ENCODE results near the gene UBASH3A. TPM values are rescaled to one million over a fixed set of nuclear protein-coding genes. Genes with fewer than 3 reads are reported as not detected.

UBASH3A gene
- total RNA-seq, 1 experiment from 2014 or later = not detected

- Mint-ChIP-seq H3K4me1 (ENCODE audit: insufficient read depth, unreplicated experiment) (peaks cover 6% of the 10 kb centered on the region), H3K27me3 (ENCODE audit: insufficient read depth, unreplicated experiment) (peaks cover 48% of the 10 kb centered on the region), H3K9me3 (ENCODE audit: unreplicated experiment) (peaks cover 7% of the 10 kb centered on the region), H3K36me3 (ENCODE audit: insufficient read depth, unreplicated experiment) (peaks cover 5% of the 10 kb centered on the region), H3K4me3 (ENCODE audit: unreplicated experiment) (no peak overlapping the region), H3K27ac (ENCODE audit: low read depth, unreplicated experiment) (no peak overlapping the region)
- BruUV-seq (replicated peaks) = no TSS peak
- peak; percentile 16 for DNase-seq (ENCODE audit: unreplicated experiment)
- CTCF ChIA-PET = interaction anchor here (0.7 kb wide), 1 partner anchor 288 kb away, joined by 3 read pairs; no protein-coding TSS in a partner anchor
- POLR2A ChIA-PET = interaction anchor here (0.6 kb wide), 1 partner anchor 232 kb away, joined by 5 read pairs; no protein-coding TSS in a partner anchor
- TF ChIP-seq, protein P1, sequence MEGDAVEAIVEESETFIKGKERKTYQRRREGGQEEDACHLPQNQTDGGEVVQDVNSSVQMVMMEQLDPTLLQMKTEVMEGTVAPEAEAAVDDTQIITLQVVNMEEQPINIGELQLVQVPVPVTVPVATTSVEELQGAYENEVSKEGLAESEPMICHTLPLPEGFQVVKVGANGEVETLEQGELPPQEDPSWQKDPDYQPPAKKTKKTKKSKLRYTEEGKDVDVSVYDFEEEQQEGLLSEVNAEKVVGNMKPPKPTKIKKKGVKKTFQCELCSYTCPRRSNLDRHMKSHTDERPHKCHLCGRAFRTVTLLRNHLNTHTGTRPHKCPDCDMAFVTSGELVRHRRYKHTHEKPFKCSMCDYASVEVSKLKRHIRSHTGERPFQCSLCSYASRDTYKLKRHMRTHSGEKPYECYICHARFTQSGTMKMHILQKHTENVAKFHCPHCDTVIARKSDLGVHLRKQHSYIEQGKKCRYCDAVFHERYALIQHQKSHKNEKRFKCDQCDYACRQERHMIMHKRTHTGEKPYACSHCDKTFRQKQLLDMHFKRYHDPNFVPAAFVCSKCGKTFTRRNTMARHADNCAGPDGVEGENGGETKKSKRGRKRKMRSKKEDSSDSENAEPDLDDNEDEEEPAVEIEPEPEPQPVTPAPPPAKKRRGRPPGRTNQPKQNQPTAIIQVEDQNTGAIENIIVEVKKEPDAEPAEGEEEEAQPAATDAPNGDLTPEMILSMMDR (IDR thresholded peaks at IDR 0.05; ENCODE audit: unreplicated experiment) = no peak
- intact Hi-C loops (cut with micrococcal nuclease) = no loop called here
These were observed 30.3 kb downstream of the UBASH3A start for GRCh38 chr21:42433946-42434551.

DNA sequence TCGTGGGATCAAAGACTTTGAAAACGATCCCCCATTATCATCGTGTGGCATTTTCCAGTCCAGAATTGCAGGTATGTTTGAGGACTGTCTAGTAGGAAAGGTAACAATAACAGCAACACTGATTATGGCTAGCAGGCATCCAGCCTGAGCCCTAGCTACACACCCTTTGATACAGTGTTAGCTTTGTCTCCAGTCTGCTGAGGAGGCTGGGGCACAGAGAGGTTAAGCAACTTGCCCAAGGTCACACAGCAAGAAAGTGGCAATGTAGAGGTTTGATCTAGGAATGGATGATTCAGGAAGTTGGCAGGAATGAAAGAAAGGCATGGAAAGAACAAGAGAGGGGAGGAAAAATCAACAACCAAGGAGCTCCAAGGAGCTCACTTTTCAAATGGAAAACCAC is 31.2 kb downstream of the UBASH3A start:
- intact Hi-C loops (cut with micrococcal nuclease) = no loop called here
- CTCF ChIA-PET = interaction anchor here (0.5 to 0.6 kb wide), 2 partner anchors 294 to 787 kb away, joined by 3 to 4 read pairs; no protein-coding TSS in a partner anchor
- Mint-ChIP-seq H3K4me3 (ENCODE audit: unreplicated experiment) (no peak overlapping the region), H3K27ac (ENCODE audit: low read depth, unreplicated experiment) (no peak overlapping the region), H3K27me3 (ENCODE audit: insufficient read depth, unreplicated experiment) (peaks cover 52% of the 10 kb centered on the region), H3K4me1 (ENCODE audit: insufficient read depth, unreplicated experiment) (peaks cover 6% of the 10 kb centered on the region), H3K9me3 (ENCODE audit: unreplicated experiment) (peaks cover 7% of the 10 kb centered on the region), H3K36me3 (ENCODE audit: insufficient read depth, unreplicated experiment) (peaks cover 5% of the 10 kb centered on the region)
- POLR2A ChIA-PET = interaction anchor here (0.6 kb wide), 1 partner anchor 231 kb away, joined by 5 read pairs; no protein-coding TSS in a partner anchor
- DNase-seq (ENCODE audit: unreplicated experiment) = no peak
- no TSS peak for BruUV-seq (replicated peaks)
- TF ChIP-seq, protein P1 (IDR thresholded peaks at IDR 0.05; ENCODE audit: unreplicated experiment) = no peak

DNA sequence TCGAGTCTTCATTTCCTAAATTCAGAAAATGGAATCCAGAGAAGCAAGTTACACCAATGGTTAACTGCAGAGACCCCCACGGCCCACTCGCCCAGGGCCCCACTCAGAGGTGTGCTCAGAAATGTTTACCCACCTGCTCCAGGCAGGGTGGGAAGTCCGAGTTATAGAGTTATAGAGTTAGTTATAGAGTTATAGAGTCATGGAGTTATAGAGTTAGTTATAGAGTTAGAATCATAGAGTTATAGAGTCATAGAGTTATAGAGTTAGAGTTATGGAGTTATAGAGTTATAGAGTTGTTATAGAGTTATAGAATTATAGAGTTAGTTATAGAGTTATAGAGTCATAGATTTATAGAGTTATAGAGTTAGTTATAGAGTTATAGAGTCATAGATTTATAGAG is 31.7 kb downstream of the UBASH3A start:
- peaks cover 7% of the 10 kb centered on the region for H3K9me3 Mint-ChIP-seq (ENCODE audit: unreplicated experiment)
- no peak for DNase-seq (ENCODE audit: unreplicated experiment)
- no peak overlapping the region for H3K4me3 Mint-ChIP-seq (ENCODE audit: unreplicated experiment)
- ChIA-PET CTCF (interaction anchor here (0.5 to 1.1 kb wide), 2 partner anchors 290 to 295 kb away, joined by 4 to 7 read pairs; no protein-coding TSS in a partner anchor), POLR2A (no interaction called here)
- intact Hi-C loops (cut with micrococcal nuclease) = no loop called here
- no peak overlapping the region for H3K27ac Mint-ChIP-seq (ENCODE audit: low read depth, unreplicated experiment)
- peaks cover 5% of the 10 kb centered on the region for H3K36me3 Mint-ChIP-seq (ENCODE audit: insufficient read depth, unreplicated experiment)
- BruUV-seq (replicated peaks) = no TSS peak
- peaks cover 56% of the 10 kb centered on the region for H3K27me3 Mint-ChIP-seq (ENCODE audit: insufficient read depth, unreplicated experiment)
- H3K4me1 Mint-ChIP-seq (ENCODE audit: insufficient read depth, unreplicated experiment) = peaks cover 6% of the 10 kb centered on the region
- TF ChIP-seq, protein P1 (IDR thresholded peaks at IDR 0.05; ENCODE audit: unreplicated experiment) = no peak

DNA sequence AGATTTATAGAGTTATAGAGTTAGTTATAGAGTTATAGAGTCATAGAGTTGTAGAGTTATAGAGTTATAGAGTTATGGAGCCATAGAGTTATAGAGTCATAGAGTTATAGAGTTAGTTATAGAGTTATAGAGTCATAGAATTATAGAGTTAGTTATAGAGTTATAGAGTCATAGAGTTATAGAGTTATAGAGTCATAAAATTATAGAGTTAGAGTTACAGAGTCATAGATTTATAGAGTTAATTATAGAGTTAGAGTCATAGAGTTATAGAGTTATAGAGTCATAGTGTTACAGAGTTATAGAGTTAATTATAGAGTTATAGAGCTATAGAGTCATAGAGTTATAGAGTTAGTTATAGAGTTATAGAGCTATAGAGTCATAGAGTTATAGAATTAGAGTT is 32.1 kb downstream of the UBASH3A start:
- peaks cover 5% of the 10 kb centered on the region for H3K36me3 Mint-ChIP-seq (ENCODE audit: insufficient read depth, unreplicated experiment)
- CTCF ChIA-PET = interaction anchor here (0.6 to 1.1 kb wide), 3 partner anchors 116 to 291 kb away, joined by 3 to 7 read pairs (median 5); no protein-coding TSS in a partner anchor
- BruUV-seq (replicated peaks) = no TSS peak
- POLR2A ChIA-PET = no interaction called here
- no peak overlapping the region for H3K4me3 Mint-ChIP-seq (ENCODE audit: unreplicated experiment)
- H3K9me3 Mint-ChIP-seq (ENCODE audit: unreplicated experiment) = peaks cover 7% of the 10 kb centered on the region
- peaks cover 6% of the 10 kb centered on the region for H3K4me1 Mint-ChIP-seq (ENCODE audit: insufficient read depth, unreplicated experiment)
- peaks cover 56% of the 10 kb centered on the region for H3K27me3 Mint-ChIP-seq (ENCODE audit: insufficient read depth, unreplicated experiment)
- intact Hi-C loops (cut with micrococcal nuclease) = no loop called here
- no peak for DNase-seq (ENCODE audit: unreplicated experiment)
- TF ChIP-seq, protein P1 (IDR thresholded peaks at IDR 0.05; ENCODE audit: unreplicated experiment) = no peak
- no peak overlapping the region for H3K27ac Mint-ChIP-seq (ENCODE audit: low read depth, unreplicated experiment)

All from MCF 10A (cell line).